HG03066 (cell line): ENCODE data around the gene SEMA3A.
"Not testable (repeated sequence)": the region's sequence is repeated elsewhere in the genome, so short reads cannot be mapped to it uniquely, and the experiment has no call there.

Experiments used
- ATAC-seq: cut with Tn5 transposase; IDR thresholded peaks from one replicate; pipeline ENCODE4 v1.9.1; 2021; ENCODE audit warnings: low read depth; ENCODE audit not compliant: unreplicated experiment

The SEMA3A gene

DNA sequence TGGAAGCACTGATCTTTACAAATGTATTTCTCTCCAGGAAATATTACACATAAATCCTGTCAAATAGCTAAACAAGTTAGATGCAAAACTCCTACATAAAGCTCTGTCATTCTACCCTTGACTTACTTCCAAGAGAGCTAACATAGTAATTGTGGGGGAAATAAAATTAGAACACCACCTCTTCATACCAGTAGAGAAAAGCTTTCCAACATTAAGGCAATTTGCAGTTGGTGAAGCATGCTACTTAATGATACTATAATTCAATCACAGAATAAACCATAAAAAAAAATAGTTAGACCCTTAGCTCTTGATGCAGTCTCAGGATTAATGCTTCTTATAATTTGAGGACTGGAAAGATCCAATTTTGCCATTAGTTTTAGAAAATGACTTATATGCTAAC is 35.2 kb downstream of the SEMA3A start:
- ATAC-seq, result no peak

DNA sequence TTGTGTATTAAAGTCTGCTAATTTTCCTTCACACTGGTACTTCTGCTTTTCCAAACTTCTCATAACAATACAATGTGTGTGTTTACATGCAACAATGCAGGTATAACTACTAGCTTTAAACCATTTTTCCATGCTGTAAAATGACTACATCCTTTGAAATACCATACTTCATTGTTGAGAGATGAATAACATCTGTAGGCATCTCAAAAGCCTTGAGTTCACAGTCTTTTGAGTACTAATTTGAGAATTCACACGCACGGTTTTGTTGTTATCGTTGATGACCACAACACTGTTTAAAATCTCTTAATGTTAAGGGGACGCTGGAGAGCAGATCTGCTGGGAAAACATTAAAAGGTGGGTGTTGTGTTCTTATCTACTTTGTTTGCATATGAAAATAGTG is 37.4 kb downstream of the SEMA3A start:
- no peak for ATAC-seq

DNA sequence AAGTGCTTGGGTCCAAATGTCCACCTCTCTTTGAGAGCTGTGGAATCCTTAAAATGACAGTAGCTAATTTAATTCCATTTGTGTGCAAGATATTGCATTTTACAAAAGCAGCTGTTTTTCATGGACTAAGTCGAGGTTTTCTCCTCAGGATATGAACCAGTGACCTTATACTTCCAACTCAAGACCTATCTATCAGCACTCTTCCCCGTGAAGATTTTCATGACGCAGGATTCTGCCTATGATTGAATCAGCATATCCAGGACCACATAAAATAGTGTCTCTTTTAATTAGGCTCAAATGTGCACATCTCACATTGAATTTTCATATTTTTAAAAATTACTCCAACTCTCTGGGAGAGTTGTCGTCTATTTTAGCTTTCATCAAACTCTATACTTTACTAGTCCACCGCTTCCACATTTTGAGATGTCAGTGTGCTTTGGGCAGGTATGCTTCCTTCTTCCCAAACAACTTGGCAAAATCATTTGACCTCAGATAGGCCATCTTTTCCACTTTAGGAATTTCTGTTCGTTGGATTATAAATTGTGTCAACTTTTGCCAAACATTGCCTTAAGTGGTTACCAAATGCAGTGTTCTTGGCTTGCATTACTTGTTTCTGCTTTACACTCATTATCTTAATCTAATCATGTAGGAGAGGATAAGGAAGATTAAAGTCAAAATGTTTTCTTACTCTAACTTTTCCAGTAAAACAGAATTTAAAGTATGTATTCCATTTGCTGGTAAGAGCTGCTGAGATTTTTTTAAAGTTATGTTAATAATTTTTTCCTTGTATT is 39.4 kb downstream of the SEMA3A start:
- no peak for ATAC-seq

DNA sequence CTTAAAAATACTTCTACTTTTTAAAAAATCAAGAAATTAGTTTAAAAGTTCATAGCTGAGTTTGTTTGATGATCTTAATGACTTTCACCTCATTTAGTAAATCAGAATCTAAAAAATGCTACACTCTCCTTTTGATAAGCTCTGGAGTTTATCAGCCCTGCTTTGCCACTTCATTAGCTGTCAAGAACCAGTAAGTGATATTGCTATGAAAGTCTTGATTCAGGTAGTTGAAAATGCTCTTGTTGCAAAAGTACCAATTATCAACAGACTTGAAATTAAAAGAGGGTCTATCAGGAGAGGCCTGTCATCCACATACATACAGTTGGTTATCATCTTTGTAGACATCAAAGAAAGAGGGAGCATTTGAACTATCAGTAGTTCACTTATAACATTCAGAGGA is 41.6 kb downstream of the SEMA3A start:
- ATAC-seq, result no peak

DNA sequence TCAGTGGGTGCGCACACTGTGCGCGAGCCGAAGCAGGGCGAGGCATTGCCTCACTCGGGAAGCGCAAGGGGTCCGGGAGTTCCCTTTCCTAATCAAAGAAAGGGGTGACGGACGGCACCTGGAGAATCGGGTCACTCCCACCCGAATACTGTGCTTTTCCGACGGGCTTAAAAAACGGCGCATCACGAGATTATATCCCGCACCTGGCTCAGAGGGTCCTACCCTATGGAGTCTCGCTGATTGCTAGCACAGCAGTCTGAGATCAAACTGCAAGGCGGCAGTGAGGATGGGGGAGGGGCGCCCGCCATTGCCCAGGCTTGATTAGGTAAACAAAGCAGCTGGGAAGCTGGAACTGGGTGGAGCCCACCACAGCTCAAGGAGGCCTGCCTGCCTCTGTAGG is 44.2 kb downstream of the SEMA3A start:
- not testable (repeated sequence) for ATAC-seq

DNA sequence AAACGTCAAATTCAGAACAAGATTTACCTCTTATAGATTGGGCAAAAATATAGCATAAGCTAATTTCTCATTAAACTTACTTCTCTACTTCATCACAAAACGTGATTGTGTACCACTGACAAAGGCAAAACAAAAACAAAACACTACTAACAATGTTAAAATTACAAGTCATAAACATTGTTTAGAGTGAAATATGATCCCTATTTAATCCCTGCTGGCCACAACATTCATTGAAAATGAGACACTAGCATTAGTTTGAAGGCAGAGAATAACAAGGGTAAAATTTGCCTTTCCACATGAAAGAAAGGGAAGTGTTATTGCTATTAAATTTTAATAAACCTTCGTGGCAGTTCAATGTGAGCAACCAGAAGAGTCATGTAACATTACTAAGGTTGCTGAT is 45.0 kb downstream of the SEMA3A start:
- no peak for ATAC-seq

DNA sequence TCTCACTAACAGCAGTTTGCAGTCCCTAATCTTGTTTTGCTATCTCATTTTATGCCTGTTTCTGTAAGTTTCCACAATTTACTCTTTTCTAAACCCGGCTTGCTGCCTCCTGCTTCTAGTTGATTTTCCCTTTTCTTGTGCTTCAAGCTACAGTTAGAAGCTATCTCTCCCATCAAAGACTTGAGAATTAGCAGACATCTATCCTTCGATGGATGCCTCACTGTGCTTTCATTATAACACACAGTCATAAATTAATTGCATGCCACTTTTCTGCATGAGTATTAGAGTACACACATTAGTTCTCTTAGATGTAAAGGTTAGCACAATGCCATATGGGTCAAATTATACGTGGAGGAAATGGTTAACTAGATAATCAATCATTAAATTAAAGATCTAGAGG is 48.7 kb downstream of the SEMA3A start:
- no peak for ATAC-seq

DNA sequence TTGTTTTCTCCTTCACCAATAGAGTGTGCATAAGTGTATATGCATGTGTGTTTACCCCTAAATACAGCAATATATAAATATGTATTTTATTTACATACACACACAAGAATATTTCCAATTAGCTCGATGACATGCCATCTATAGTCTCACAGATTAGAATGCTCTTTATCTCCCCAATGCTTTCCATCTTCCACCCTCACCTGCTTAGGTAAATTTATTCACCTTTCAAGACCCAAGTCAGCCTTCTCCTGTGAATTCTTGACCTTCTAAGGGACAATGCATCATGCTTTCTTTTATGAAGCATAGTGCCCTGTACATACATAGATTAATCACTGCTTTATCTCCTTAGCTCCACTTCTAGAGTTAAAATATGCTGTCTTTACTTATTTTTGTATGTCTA is 49.7 kb downstream of the SEMA3A start:
- ATAC-seq, result no peak

DNA sequence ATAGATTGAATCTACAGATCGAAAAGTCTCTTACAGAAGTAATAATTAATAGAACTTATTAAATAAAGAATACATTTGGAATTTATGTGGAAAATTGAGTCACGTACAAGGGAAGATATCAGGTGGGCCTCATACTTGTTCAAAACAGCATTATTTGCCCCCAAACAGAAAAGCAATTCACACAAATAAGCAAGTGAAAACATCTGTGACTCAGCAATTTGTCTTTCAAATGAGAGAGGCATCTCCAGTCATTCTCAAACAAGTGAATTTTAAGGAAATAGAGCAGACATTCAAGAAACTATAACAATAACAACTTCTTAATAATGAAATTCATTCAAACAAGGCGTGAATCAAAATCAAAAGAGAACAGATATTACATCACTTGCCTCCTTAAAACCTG is 50.1 kb downstream of the SEMA3A start:
- no peak for ATAC-seq

DNA sequence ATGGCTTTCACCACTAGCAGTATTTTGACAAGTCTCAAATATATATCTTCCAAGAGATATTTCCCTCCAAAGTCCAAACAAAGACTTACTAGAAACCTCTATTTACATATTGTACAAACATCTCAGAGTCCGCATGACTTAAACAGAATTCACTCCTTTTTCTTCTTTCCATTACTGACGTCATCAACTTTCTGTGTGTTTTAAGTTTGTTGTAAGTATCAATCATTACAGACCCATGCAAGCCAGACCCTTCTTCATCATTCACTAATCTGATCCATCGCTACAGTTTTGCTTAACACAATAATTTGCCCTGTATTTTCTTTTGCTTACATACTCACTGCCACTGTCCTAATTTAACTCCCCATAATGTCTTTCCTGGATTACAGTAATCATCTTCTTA is 51.9 kb downstream of the SEMA3A start:
- no peak for ATAC-seq

DNA sequence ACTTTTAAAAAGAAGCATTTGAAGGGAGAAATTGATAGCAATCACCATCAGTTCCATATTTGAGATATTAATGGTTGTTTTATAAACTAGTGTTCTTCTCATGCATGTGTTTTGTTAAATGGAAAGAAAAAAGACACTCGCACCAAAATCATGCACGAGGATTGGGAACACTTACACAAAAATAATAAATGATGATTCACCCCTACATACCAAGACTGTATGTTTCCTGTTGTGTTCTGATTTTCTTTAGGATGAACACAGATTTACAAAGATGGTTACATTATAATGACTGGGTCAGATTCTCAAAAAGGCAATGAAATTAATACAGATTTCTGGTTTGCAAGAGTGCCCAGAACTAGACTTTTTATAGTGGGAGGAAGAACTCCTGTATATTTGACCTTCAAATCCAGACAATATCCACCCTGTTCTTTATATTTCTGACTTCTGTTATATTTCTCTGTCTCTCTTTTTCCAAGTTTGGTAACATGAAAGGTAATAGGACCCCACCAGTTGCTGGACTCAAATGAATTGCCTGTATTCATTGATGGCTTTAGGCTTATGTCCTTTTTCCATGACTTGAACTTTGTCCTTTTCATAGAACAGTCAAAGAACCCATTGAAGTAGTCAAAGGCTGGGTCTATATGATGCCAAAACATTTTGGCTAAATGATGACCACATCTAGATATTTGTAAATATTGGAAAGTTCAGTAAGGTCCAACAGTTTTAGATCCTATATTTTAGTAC is 54.4 kb downstream of the SEMA3A start:
- no peak for ATAC-seq

DNA sequence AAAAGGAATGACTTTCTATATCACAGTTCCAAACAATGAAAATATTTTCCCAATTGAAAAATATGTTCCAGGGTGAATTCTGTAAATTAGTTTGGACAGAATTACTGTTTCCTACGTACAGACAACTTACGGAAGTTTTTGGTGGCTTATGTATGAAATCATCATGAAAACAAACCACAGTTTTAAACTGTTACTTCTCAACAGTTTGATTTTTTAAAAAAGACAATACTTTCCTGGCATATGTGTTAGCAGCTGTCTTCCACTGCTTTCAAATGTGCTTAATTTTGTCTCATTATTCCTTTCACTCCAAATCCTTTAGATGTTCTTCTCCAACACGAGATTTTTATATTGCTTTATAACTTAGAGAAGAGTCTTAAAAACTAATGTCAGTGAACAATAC is 56.2 kb downstream of the SEMA3A start:
- ATAC-seq, result no peak

DNA sequence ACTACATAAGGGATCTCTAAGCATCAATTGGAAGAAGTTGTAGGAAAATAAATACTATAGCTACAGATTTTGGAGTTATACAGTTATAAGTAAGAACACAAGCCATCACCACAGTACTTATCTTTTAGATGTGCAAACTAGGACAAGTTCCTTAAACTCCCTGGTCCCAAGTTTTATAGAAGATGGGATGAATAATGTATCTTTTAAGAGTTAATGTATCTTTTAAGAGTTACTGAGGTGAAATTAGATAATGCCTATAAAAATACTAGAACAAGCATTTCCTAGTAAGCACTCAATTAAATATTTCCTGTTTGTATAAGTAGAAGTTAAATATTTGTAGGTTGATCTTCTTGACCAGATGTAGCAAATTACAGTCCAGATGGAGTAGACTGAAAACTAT is 56.8 kb downstream of the SEMA3A start:
- no peak for ATAC-seq

DNA sequence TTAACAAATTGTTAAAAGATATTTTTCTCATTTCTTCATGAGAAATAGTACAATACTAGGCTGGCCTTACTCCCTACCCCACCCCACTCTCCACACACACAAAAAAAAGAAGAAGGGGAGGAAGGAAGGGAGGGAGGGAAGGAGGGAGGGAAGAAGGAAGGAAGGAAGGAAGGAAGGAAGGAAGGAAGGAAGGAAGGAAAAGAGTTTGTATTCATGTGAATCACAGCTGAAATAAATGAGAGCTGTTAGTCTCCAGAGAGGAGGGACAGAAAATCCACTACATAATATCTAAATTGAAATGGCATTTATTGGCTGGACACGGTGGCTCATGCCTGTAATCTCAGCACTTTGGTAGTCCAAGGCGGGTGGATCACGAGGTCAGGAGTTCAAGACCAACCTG is 57.8 kb downstream of the SEMA3A start:
- no peak for ATAC-seq

DNA sequence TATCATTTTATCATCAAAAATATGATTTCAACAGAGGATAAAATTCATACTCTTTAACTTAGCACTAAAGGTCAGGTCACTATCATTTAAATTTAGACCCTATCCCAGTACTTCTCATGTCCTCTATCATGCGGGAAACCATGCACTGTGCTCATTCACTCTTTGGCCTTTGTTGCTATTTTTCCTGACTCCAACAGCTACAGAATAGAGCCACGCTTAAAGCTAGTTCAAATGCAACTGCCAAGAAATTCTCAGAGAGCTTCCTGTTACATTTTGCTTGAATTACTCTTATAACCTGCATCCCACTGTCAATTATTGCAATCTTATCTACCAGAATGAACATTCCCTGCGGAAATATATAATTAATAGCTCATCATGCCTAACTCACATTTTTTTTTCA is 58.3 kb downstream of the SEMA3A start:
- no peak for ATAC-seq

DNA sequence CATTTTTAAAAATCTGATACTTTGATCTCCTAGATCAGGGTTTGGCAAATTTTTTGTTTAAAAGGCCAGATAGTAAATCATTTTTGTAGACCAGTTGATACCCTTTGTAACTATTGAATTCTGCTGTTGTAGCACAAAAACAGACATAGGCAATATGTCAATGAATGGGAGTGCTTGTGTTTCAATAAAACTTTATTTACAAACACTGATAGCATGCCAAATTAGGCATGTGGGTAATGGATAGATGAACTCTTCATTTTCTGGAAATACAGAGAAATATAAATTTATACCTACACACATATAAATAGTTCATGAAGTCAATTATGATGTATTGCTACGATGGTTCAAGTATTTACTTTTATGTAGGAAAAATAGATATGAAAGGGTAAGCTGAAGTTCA is 60.4 kb downstream of the SEMA3A start:
- no peak for ATAC-seq

DNA sequence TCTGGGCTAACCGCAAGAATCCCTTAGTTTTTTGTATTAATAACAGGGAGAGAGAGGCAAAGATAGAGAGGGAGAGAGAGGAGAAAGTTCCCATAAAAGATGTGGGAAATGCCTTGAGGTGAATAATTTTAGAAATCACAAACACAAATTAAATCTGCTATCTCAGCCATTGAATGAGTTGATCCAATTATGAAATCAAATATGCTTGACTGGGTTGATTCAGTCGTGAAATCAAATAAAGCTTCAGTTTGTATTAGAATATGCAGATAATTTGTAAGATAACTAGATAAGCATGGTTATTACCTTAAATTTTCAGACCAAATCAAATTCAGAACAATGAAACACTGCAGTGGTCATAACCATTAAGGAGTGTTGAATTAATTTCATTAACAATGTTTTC is 68.9 kb downstream of the SEMA3A start:
- no peak for ATAC-seq

DNA sequence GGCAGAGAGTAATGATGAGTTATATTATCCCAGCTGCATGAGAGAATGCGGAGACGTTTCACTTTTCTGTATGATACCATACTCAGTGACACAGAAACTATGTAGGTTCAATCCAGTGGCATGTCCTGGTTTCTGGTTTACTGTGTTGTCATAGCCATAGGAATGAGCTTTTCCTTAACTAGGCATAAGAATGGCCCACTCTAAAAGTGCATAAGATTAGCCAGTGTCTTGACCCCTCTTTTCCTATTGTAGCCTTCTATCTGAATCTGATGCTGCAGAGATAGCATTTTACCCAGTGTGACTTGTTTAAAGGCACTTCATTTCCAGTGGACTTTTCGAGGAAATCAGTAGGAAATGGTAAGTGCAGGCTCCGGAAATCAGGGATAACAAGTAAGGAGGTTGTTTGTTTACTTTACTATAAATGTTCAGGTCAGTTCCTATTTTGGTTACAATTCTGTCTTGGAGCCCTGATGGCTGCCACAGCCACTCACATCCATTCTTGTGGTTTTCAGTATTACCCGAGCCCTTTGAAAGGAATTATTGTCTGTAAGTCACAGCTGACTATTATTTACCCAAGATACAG is 70.5 kb downstream of the SEMA3A start:
- ATAC-seq, result no peak

DNA sequence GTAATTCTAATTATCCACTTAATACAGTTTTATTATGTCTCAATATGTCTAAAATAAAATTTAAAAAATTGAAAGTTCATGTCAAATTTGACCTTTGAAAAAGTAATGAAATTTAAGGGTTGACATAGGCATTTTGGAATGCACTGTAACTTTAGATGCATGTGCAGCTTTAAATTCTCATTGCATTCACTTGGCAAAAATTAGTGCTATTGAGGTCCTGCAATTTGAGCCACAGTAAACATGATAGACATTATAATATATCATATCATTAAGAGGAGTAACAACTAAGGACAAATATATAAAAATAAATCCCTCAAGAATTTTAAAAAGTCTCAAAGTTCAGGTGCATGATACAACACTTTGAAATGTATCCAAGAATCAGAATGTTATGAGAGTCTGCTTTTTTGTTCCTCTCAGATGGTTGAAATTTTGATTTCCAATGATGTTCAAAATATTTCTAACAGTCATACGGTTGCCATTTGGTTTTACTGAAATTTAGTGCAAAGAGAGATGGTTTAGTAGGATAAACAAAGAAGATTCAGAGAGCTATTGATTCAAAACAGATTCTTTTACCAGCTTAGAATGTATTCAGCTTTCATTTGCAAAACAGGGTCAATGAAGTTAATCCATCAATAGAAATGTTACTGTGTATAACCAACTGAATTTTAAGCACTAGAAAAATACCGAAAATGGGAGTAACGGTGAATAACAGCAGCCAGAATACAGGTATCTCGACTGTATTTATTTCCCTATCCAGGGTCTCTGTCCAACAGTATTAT is 71.8 kb downstream of the SEMA3A start:
- no peak for ATAC-seq

DNA sequence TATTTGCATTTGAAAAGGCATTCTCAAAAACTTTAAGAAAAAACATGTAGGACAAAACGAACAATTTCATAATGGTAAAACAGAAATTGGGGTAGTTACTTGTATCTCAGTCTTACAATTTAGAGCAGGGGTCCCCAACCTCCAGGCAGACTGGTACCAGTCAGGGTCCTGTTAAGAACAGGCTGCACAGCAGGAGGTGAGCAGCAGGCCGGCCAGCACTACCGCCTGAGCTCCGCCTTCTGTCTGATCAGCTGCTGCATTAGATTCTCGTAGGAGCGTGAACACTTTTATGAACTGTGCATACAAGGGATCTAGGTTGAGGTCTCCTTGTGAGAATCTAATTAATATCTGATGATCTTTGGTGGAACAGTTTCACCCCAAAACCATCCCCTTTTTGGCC is 77.3 kb downstream of the SEMA3A start:
- no peak for ATAC-seq
